ENCODE measurements around the gene TPST2. TPM values are rescaled to one million over a fixed set of nuclear protein-coding genes. Genes with fewer than 3 reads are reported as not detected.

TPST2 gene
- total RNA-seq, 1 donor from 2014 or later = 11.0 TPM

DNA sequence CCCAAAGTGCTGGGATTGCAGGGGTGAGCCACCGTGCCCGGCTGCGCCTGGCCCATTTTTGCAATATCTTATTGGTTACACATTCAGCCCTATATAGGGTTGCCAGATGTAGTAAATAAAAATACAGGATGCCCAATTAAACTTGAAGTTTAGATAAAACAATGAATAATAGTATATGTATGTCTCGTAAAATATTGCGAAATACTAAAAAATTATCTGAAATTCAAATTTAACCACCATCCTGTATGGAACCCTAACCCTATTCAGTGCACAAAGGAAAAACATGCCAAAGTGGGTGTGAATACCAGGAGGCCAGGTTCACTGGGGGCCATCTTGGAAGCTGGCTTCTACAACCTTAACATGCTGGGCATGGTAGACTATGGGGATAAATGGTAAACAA, 72.5 kb downstream of the TPST2 start:
- H3K9me3 Mint-ChIP-seq = no peaks in the 10 kb centered on the region
- intact Hi-C loops (cut with micrococcal nuclease) = no loop called here
- H3K36me3 Mint-ChIP-seq (ENCODE audit: low read depth) = peaks cover 2% of the 10 kb centered on the region
- H3K4me1 Mint-ChIP-seq = peaks cover 13% of the 10 kb centered on the region
- no peak overlapping the region for H3K27ac Mint-ChIP-seq
- DNase-seq (no peak), ATAC-seq (ENCODE audit: low read depth) (no peak)
- no peaks in the 10 kb centered on the region for H3K27me3 Mint-ChIP-seq
- ChIA-PET POLR2A (interaction anchor here (1.1 kb wide), 1 partner anchor 17 kb away, joined by 3 read pairs; no protein-coding TSS in a partner anchor), CTCF (no interaction called here)
- H3K4me3 Mint-ChIP-seq = no peak overlapping the region
- TF ChIP-seq, protein P1, sequence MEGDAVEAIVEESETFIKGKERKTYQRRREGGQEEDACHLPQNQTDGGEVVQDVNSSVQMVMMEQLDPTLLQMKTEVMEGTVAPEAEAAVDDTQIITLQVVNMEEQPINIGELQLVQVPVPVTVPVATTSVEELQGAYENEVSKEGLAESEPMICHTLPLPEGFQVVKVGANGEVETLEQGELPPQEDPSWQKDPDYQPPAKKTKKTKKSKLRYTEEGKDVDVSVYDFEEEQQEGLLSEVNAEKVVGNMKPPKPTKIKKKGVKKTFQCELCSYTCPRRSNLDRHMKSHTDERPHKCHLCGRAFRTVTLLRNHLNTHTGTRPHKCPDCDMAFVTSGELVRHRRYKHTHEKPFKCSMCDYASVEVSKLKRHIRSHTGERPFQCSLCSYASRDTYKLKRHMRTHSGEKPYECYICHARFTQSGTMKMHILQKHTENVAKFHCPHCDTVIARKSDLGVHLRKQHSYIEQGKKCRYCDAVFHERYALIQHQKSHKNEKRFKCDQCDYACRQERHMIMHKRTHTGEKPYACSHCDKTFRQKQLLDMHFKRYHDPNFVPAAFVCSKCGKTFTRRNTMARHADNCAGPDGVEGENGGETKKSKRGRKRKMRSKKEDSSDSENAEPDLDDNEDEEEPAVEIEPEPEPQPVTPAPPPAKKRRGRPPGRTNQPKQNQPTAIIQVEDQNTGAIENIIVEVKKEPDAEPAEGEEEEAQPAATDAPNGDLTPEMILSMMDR (IDR thresholded peaks at IDR 0.05) = no peak

DNA sequence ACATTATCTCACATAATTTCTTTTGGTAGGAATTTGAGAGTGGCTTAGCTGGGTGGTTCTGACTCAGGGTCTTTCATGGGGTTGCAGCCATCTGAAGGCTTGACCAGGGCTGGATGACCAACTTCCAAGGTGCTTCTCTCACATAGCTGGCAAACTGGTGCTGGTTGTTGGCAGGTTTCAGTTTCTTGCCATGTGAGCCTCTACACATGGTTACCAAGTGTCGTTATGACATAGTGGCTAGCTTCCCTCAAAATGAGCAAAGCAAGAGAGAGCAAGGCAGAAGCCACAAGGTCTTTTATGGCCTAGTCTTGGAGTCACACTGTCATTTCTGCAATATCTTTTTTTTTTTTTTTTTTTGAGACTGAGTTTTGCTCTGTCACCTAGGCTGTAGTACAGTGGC, 73.4 kb downstream of the TPST2 start:
- no peak for DNase-seq
- H3K27ac Mint-ChIP-seq = no peak overlapping the region
- peaks cover 8% of the 10 kb centered on the region for H3K36me3 Mint-ChIP-seq (ENCODE audit: low read depth)
- intact Hi-C loops (cut with micrococcal nuclease) = no loop called here
- no peak overlapping the region for H3K4me3 Mint-ChIP-seq
- no peak for ATAC-seq (ENCODE audit: low read depth)
- ChIA-PET CTCF (interaction anchor here (1.3 kb wide), 1 partner anchor 17 kb away, joined by 3 read pairs; no protein-coding TSS in a partner anchor), POLR2A (no interaction called here)
- no peaks in the 10 kb centered on the region for H3K9me3 Mint-ChIP-seq
- TF ChIP-seq, protein P1 (IDR thresholded peaks at IDR 0.05) = no peak
- peaks cover 23% of the 10 kb centered on the region for H3K4me1 Mint-ChIP-seq
- H3K27me3 Mint-ChIP-seq = no peaks in the 10 kb centered on the region

DNA sequence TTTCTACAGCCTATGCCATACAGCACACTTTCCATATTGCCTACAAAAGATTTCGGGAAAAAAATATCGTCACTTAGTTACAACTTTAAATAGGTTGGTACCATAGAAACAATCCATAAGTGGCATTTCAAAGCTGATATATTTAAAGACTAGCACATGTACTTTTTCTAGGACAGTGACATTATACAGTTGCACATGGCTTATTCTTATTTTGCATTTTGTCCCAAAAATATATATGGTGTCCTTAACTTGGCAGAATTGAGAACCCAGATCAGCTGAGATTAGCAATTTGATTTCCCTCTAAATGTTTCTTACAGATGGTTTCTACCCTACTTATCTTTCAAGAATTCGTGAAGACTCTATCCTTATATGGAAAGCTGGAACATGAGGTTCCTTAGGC, 74.0 kb downstream of the TPST2 start:
- intact Hi-C loops (cut with micrococcal nuclease) = no loop called here
- H3K4me3 Mint-ChIP-seq = no peak overlapping the region
- DNase-seq (no peak), ATAC-seq (ENCODE audit: low read depth) (no peak)
- H3K27me3 Mint-ChIP-seq = no peaks in the 10 kb centered on the region
- no peaks in the 10 kb centered on the region for H3K9me3 Mint-ChIP-seq
- no peak overlapping the region for H3K27ac Mint-ChIP-seq
- POLR2A ChIA-PET = no interaction called here
- TF ChIP-seq, protein P1 (IDR thresholded peaks at IDR 0.05) = no peak
- CTCF ChIA-PET = interaction anchor here (1.3 kb wide), 1 partner anchor 17 kb away, joined by 3 read pairs; no protein-coding TSS in a partner anchor
- peaks cover 12% of the 10 kb centered on the region for H3K36me3 Mint-ChIP-seq (ENCODE audit: low read depth)
- H3K4me1 Mint-ChIP-seq = peaks cover 28% of the 10 kb centered on the region

DNA sequence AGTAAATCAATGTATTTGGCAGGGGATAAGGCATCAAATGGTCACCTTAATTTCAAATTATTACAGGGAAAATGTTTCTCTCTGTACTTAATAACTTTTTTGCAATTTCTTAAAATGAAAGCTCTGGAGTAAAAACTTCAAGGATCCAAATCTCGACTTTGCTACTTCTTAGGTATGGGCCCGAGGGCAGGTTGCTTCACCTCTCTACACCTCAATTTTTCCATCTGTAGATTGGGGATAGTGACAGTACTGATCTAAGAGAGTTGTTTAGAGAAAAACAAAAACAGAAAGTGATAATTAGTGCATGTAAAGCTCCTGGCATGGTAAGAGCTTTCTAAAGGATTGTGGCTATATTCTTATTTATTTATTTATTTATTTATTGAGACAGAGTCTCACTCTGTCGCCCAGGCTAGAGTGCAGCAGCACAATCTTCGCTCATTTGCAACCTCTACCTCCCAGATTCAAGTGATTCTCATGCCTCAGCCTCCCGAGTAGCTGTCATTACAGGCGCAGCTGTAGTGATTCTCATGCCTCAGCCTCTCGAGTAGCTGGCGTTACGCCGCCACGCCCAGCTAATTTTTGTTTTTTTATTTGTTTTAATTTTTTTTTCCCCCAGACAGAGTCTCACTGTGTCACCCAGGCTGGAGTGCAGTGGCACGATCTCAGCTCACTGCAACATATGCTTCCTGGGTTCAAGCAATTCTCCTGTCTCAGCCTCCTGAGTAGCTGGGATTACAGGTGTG, 75.3 kb downstream of the TPST2 start:
- ChIA-PET POLR2A (interaction anchor here (0.7 to 3.7 kb wide), 2 partner anchors 30 to 145 kb away, joined by 3 to 37 read pairs; partner anchors contain the start of genes HPS4 and SRRD), CTCF (interaction anchor here (1.5 kb wide), 1 partner anchor 8 kb away, joined by 3 read pairs; no protein-coding TSS in a partner anchor)
- H3K4me3 Mint-ChIP-seq = no peak overlapping the region
- TF ChIP-seq, protein P1 (IDR thresholded peaks at IDR 0.05) = no peak
- H3K36me3 Mint-ChIP-seq (ENCODE audit: low read depth) = peaks cover 23% of the 10 kb centered on the region
- no peaks in the 10 kb centered on the region for H3K9me3 Mint-ChIP-seq
- DNase-seq = no peak
- no peaks in the 10 kb centered on the region for H3K27me3 Mint-ChIP-seq
- H3K27ac Mint-ChIP-seq = no peak overlapping the region
- ATAC-seq (ENCODE audit: low read depth) = no peak
- intact Hi-C loops (cut with micrococcal nuclease) = no loop called here
- peaks cover 37% of the 10 kb centered on the region for H3K4me1 Mint-ChIP-seq

DNA sequence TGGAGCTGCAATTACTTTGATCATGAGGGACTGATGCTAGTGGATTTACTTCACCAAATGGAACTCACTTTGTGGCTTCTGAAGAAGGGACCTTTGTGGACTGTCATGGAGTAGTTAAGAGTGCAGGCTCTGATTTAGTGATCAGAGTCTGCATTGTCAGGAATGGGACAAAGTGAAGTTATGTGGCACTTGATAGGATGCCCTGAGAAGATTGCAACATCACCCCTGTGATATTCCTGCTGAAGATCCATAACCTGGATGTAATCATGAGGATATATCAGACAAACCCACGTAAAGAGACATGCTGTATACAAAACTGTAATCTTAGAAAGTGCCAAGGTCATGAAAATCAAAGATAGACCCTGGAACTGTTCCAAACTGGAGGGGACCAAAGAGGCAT, 76.1 kb downstream of the TPST2 start:
- ATAC-seq (ENCODE audit: low read depth) (no peak), DNase-seq (no peak)
- Mint-ChIP-seq H3K4me1 (peaks cover 39% of the 10 kb centered on the region), H3K27ac (no peak overlapping the region), H3K9me3 (no peaks in the 10 kb centered on the region), H3K4me3 (no peak overlapping the region), H3K27me3 (no peaks in the 10 kb centered on the region), H3K36me3 (ENCODE audit: low read depth) (peaks cover 31% of the 10 kb centered on the region)
- TF ChIP-seq, protein P1 (IDR thresholded peaks at IDR 0.05) = no peak
- ChIA-PET CTCF (no interaction called here), POLR2A (interaction anchor here (3.7 kb wide), 1 partner anchor 30 kb away, joined by 37 read pairs; the partner anchor contains the start of genes HPS4 and SRRD)
- intact Hi-C loops (cut with micrococcal nuclease) = loop anchor here (2.0 kb wide), 1 partner anchor 85 kb away; the partner anchor contains the start of gene ASPHD2
